Endodermal cell (in vitro differentiated cells): ENCODE measurements around the gene OXTR. TPM values are rescaled to one million over a fixed set of nuclear protein-coding genes. Genes with fewer than 3 reads are reported as not detected.

Experiments used
- DNase-seq: peaks from one replicate; pipeline ENCODE4 v3.0.0-alpha.2; 2017
- H3K27ac ChIP-seq: 2 replicates; pipeline ENCODE4 v1.5.1; 2013; ENCODE audit warnings: mild to moderate bottlenecking, low read depth, low read length, moderate library complexity
- H3K27me3 ChIP-seq: 2 replicates; pipeline ENCODE4 v1.6.1; 2013; ENCODE audit warnings: mild to moderate bottlenecking, low read length, moderate library complexity; ENCODE audit not compliant: insufficient read depth, control insufficient read depth, poor library complexity, severe bottlenecking
- H3K36me3 ChIP-seq: 2 replicates; pipeline ENCODE4 v1.7.0; 2013; ENCODE audit warnings: mild to moderate bottlenecking, low read length, moderate library complexity; ENCODE audit not compliant: control insufficient read depth, insufficient read depth
- H3K4me1 ChIP-seq: one replicate; pipeline ENCODE4 v1.7.0; 2013; ENCODE audit warnings: low read length; ENCODE audit not compliant: control insufficient read depth, insufficient read depth
- H3K4me3 ChIP-seq: 2 replicates; pipeline ENCODE4 v1.5.1; 2013; ENCODE audit warnings: mild to moderate bottlenecking, low read length, moderate library complexity
- H3K9ac ChIP-seq: 2 replicates; pipeline ENCODE4 v1.6.1; 2013; ENCODE audit warnings: mild to moderate bottlenecking, low read length, moderate library complexity; ENCODE audit not compliant: poor library complexity, severe bottlenecking; ENCODE audit errors: extremely low read depth
- H3K9me3 ChIP-seq: 2 replicates; pipeline ENCODE4 v1.6.1; 2013; ENCODE audit warnings: mild to moderate bottlenecking, low read length, moderate library complexity; ENCODE audit not compliant: control insufficient read depth
- H3K27ac Mint-ChIP-seq: 2 replicates; pipeline ENCODE4 v1.8.0; 2020; ENCODE audit warnings: mixed read lengths
- H3K27me3 Mint-ChIP-seq: 2 replicates; pipeline ENCODE4 v1.8.0; 2021; ENCODE audit warnings: mild to moderate bottlenecking, mixed read lengths; ENCODE audit not compliant: insufficient read depth
- H3K36me3 Mint-ChIP-seq: 2 replicates; pipeline ENCODE4 v1.8.0; 2020; ENCODE audit warnings: low read depth, mixed read lengths
- H3K4me1 Mint-ChIP-seq: 2 replicates; pipeline ENCODE4 v1.8.0; 2020; ENCODE audit warnings: mixed read lengths
- H3K4me3 Mint-ChIP-seq: 2 replicates; pipeline ENCODE4 v1.8.0; 2020; ENCODE audit warnings: mild to moderate bottlenecking, moderate library complexity, mixed read lengths
- H3K9me3 Mint-ChIP-seq: 2 replicates; pipeline ENCODE4 v1.8.0; 2020; ENCODE audit warnings: mild to moderate bottlenecking, mixed read lengths
- WGBS, 2 experiments: methylation state at CpG; one replicate each; pipeline versions ENCODE4 v1.1.5 to v1.1.7; 2013; ENCODE audit warnings: missing lambda C conversion rate in 2 of 2, mixed read lengths in 1 of 2; ENCODE audit not compliant: insufficient coverage in 1 of 2, insufficient read length in 1 of 2; 5-methylcytosine and 5-hydroxymethylcytosine counted together
- total RNA-seq, 2 donors: library from RNA; stranded (reverse); fragmentation: NEBNext Ultra II Directional in 1 of 2; extraction: Animal tissue kit (Norgen Biotek cat#: 25700) in 1 of 2; gene quantifications; 2 replicates in 1 of 2; 3 replicates in 1 of 2; pipeline ENCODE4 v1.2.1, GENCODE V29; 2021
- TF ChIP-seq, protein P1 (sequence below): fragments of 200-600 bp; sonication (generic); conservative IDR thresholded peaks from 2 replicates; pipeline ENCODE4 v1.5.0; 2021; ENCODE audit warnings: antibody characterized with exemption, mild to moderate bottlenecking

The OXTR gene
- total RNA-seq, 2 donors from 2014 or later = 10.6 to 13.1 TPM

DNA sequence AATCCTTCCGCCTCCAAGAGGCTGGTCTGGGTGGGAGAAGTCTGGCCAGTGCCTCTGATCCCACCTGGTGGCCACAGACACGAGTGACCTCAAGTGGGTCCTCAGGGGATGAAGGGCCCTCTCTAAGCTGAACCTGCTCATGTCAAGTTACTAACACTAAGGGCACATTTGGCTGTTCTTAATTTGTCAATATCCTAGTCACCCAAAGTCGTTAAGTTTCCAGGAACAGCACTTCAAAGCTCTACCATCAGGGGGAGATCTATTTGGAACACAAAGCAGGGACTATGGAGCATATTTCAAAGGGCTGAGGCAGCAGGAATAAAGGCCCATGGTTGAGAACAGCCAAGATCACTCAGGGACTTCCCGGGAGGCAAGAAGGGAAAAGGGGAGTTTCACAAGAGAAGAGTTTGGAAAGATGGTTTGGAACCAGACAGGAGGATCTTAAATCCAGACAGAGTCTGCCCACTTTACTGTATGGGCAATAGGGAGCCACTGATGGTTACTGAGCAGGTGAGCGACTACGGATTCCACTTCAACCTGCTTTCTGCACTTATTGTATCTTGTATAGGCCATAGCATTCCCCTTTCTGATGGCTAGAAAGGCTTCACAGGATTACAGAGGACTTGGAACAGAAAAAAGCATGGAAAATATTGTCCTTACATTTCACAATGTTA is 13.7 kb downstream of the OXTR start:
- H3K27me3 Mint-ChIP-seq = peaks cover 4% of the 10 kb centered on the region

DNA sequence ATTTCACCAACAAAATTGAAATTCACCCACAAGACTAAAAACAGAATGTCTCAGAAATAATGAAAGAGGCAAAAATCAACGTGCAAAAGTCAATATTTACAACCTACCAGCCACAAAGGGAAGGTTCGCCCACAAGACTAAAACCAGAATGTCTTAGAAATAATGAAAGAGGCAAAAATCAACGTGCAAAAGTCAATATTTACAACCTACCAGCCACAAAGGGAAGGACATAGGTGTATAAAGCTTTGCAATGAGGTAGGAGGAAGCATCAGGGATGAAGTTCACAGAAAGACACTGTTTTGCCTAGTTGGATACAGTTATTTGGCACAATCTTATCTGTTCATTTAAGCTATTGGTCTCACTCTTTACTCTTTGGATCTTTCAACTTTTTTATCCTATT is 14.3 kb downstream of the OXTR start:
- H3K4me1 ChIP-seq = no peaks in the 10 kb centered on the region
- DNase-seq = no peak
- no peak overlapping the region for H3K4me3 ChIP-seq
- no peak overlapping the region for H3K27ac ChIP-seq
- Mint-ChIP-seq H3K4me3 (no peak overlapping the region), H3K9me3 (no peaks in the 10 kb centered on the region), H3K36me3 (peaks cover 10% of the 10 kb centered on the region), H3K4me1 (no peaks in the 10 kb centered on the region), H3K27me3 (peaks cover 2% of the 10 kb centered on the region), H3K27ac (no peak overlapping the region)
- H3K9ac ChIP-seq = no peak overlapping the region
- H3K9me3 ChIP-seq = no peaks in the 10 kb centered on the region
- WGBS, 2 experiments = 56% methylated on average over 3 of the region's 3 CpGs; no CpG with 5 or more reads in 1 of the 2 experiments
- TF ChIP-seq, protein P1, sequence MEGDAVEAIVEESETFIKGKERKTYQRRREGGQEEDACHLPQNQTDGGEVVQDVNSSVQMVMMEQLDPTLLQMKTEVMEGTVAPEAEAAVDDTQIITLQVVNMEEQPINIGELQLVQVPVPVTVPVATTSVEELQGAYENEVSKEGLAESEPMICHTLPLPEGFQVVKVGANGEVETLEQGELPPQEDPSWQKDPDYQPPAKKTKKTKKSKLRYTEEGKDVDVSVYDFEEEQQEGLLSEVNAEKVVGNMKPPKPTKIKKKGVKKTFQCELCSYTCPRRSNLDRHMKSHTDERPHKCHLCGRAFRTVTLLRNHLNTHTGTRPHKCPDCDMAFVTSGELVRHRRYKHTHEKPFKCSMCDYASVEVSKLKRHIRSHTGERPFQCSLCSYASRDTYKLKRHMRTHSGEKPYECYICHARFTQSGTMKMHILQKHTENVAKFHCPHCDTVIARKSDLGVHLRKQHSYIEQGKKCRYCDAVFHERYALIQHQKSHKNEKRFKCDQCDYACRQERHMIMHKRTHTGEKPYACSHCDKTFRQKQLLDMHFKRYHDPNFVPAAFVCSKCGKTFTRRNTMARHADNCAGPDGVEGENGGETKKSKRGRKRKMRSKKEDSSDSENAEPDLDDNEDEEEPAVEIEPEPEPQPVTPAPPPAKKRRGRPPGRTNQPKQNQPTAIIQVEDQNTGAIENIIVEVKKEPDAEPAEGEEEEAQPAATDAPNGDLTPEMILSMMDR = no peak
- H3K36me3 ChIP-seq = no peaks in the 10 kb centered on the region
- H3K27me3 ChIP-seq = no peaks in the 10 kb centered on the region

More for the DNA sequence above, 13.7 kb downstream of the OXTR start:
- Mint-ChIP-seq H3K9me3 (no peaks in the 10 kb centered on the region), H3K36me3 (peaks cover 10% of the 10 kb centered on the region), H3K27ac (no peak overlapping the region), H3K4me1 (no peaks in the 10 kb centered on the region), H3K4me3 (no peak overlapping the region)
- H3K9ac ChIP-seq = no peak overlapping the region
- H3K4me1 ChIP-seq = no peaks in the 10 kb centered on the region
- 79 to 88% methylated on average over 5 to 6 of the region's 6 CpGs for WGBS, 2 experiments
- DNase-seq = peak; percentile 71
- H3K9me3 ChIP-seq = no peaks in the 10 kb centered on the region
- no peak overlapping the region for H3K4me3 ChIP-seq
- TF ChIP-seq, protein P1 = peak; percentile 75
- no peaks in the 10 kb centered on the region for H3K27me3 ChIP-seq
- no peaks in the 10 kb centered on the region for H3K36me3 ChIP-seq
- no peak overlapping the region for H3K27ac ChIP-seq

DNA sequence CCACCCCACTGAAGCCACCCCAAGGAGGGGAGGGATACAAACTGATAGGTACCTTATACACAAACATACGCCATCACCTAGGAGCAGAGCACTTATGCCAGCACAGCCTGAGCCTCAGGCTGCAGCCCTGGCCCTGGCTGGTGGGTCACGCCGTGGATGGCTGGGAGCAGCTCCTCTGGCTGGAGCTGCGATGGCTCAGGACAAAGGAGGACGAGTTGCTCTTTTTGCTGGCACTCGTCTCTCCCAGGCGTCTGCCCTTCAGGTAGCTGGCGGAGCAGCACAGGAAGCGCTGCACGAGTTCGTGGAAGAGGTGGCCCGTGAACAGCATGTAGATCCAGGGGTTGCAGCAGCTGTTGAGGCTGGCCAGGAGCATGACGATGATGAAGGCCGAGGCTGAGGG is 16.6 kb downstream of the OXTR start:
- H3K4me3 Mint-ChIP-seq = no peak overlapping the region
- H3K36me3 Mint-ChIP-seq = peaks cover 10% of the 10 kb centered on the region
- Histone ChIP-seq H3K27ac (no peak overlapping the region), H3K9ac (no peak overlapping the region), H3K27me3 (no peaks in the 10 kb centered on the region), H3K36me3 (no peaks in the 10 kb centered on the region), H3K4me1 (no peaks in the 10 kb centered on the region), H3K9me3 (no peaks in the 10 kb centered on the region), H3K4me3 (no peak overlapping the region)
- H3K27me3 Mint-ChIP-seq = peaks cover 2% of the 10 kb centered on the region
- H3K9me3 Mint-ChIP-seq = no peaks in the 10 kb centered on the region
- H3K27ac Mint-ChIP-seq = no peak overlapping the region
- 95 to 97% methylated on average over 14 of the region's 14 CpGs for WGBS, 2 experiments
- TF ChIP-seq, protein P1 = no peak
- no peaks in the 10 kb centered on the region for H3K4me1 Mint-ChIP-seq
- DNase-seq = no peak
